Right cardiac atrium (tissue), 5 donors: ENCODE data around the gene GALNTL6. TPM values are rescaled to one million over a fixed set of nuclear protein-coding genes. Genes with fewer than 3 reads are reported as not detected.

Experiments
- ATAC-seq, 2 donors: fragments of 200-7000 bp; cut with Tn5 transposase; one replicate each; pipeline versions ENCODE4 v1.8.0 to v1.9.1; 2020; ENCODE audit warnings: moderate library complexity in 2 of 2, mild to moderate bottlenecking in 1 of 2
- DNase-seq, 3 donors: peaks; one replicate each; pipeline ENCODE4 v3.0.0-alpha.2; 2020
- H3K27ac ChIP-seq: one replicate; pipeline ENCODE4 v1.5.1; 2013; ENCODE audit warnings: mild to moderate bottlenecking, low read length, control low read depth, moderate library complexity
- H3K27me3 ChIP-seq: one replicate; pipeline ENCODE4 v1.6.1; 2013; ENCODE audit not compliant: control insufficient read depth, insufficient read depth
- H3K4me1 ChIP-seq: one replicate; pipeline ENCODE4 v1.6.1; 2013; ENCODE audit warnings: low read length; ENCODE audit not compliant: control insufficient read depth, insufficient read depth
- H3K4me3 ChIP-seq: one replicate; pipeline ENCODE4 v1.5.1; 2013; ENCODE audit warnings: low read length, control low read depth
- H3K9me3 ChIP-seq: one replicate; pipeline ENCODE4 v1.6.1; 2013; ENCODE audit warnings: low read length; ENCODE audit not compliant: control insufficient read depth
- WGBS: extraction: QIAGEN DNeasy Blood & Tissue Kit; methylation state at CpG from one replicate; pipeline ENCODE4 v1.1.7; 2013; 5-methylcytosine and 5-hydroxymethylcytosine counted together
- intact Hi-C, 4 donors: fragments of 100-400 bp; cut with DNase I; formaldehyde crosslinking; loops; one replicate each; pipeline versions ENCODE4 v1.11.0 to v1.14.0; 2022 to 2023
- polyA plus RNA-seq: library from polyadenylated mRNA; stranded (reverse); fragments of 200-250 nt; gene quantifications from one replicate; pipeline ENCODE4 v1.2.3, GENCODE V29; 2013
- total RNA-seq, 4 donors: library from RNA; stranded (reverse); fragmentation: NEBNext Ultra II Directional; extraction: Animal tissue kit (Norgen Biotek cat#: 25700); gene quantifications; one replicate each; pipeline ENCODE4 v1.2.1, GENCODE V29; 2021
- donor health status: healthy with polysubstance abuse.
- donor health status: DM: no; HTN: yes; CAD: no.
- donor health status: DM: no; HTN: no; CAD: no.
- donor health status: DM: no; HTN: yes; CAD: no; lungs with severe emphysema.
- donor health status: DM: yes; HTN: yes; CAD: no.

GALNTL6 gene
- total and polyA plus RNA-seq, 5 donors: not detected

- H3K27ac ChIP-seq: no peak overlapping the region
These were observed 1263.9 kb downstream of the GALNTL6 start for GRCh38 chr4:173076903-173077634.

DNA sequence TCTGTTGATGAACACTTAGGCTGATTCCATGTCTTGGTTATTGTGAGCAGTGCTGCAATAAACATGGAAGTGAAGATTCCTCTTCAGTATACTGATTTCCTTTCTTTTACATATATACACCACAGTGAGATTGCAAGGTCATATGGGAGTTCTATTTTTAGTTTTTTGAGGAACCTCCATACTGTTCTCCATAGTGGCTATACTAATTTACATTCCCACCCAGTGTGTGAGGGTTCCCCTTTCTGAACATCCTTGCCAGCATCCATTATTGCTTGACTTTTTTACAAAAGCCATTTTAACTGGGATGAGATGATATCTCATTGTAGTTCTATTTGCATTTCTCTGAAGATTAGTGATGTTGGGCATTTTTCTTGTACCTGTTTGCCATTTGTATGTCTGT is 1274.9 kb downstream of the GALNTL6 start:
- no peaks in the 10 kb centered on the region for H3K9me3 ChIP-seq
- DNase-seq (no peak), ATAC-seq (no peak)
- no peak overlapping the region for H3K4me3 ChIP-seq
- H3K4me1 ChIP-seq: no peaks in the 10 kb centered on the region
- H3K27me3 ChIP-seq: no peaks in the 10 kb centered on the region
- H3K27ac ChIP-seq: no peak overlapping the region
- intact Hi-C loops: no loop called here

More at GRCh38 chr4:173076903-173077634, 1263.9 kb downstream of the GALNTL6 start:
- Histone ChIP-seq H3K9me3 (no peaks in the 10 kb centered on the region), H3K27me3 (peaks cover 2% of the 10 kb centered on the region), H3K4me1 (no peaks in the 10 kb centered on the region), H3K4me3 (no peak overlapping the region)
- intact Hi-C loops: no loop called here
- ATAC-seq: no peak
- WGBS: 70% methylated on average over 3 of the region's 3 CpGs
- DNase-seq: no peak
